ENCODE data around the gene TSPYL1. TPM values are rescaled to one million over a fixed set of nuclear protein-coding genes. Genes with fewer than 3 reads are reported as not detected.
A peak's percentile ranks its signal among the peaks of the same experiment; 100 is the strongest.

TSPYL1 gene
- total and polyA plus RNA-seq, 8 donors, result 61.9 to 100 (median 81.5) TPM

GRCh38 chr6:116283191-116283590, 3.5 kb upstream of the TSPYL1 start:
- Histone ChIP-seq H3K9me3 (no peaks in the 10 kb centered on the region), H3K4me3 (no peak overlapping the region), H3K27ac (no peak overlapping the region), H3K4me1 (peaks cover 4 to 23% of the 10 kb centered on the region in 2 donors), H3K36me3 (no peaks in the 10 kb centered on the region), H3K27me3 (no peaks in the 10 kb centered on the region)
- ATAC-seq, result no peak
- DNase-seq, result no peak
- TF ChIP-seq, protein P1, sequence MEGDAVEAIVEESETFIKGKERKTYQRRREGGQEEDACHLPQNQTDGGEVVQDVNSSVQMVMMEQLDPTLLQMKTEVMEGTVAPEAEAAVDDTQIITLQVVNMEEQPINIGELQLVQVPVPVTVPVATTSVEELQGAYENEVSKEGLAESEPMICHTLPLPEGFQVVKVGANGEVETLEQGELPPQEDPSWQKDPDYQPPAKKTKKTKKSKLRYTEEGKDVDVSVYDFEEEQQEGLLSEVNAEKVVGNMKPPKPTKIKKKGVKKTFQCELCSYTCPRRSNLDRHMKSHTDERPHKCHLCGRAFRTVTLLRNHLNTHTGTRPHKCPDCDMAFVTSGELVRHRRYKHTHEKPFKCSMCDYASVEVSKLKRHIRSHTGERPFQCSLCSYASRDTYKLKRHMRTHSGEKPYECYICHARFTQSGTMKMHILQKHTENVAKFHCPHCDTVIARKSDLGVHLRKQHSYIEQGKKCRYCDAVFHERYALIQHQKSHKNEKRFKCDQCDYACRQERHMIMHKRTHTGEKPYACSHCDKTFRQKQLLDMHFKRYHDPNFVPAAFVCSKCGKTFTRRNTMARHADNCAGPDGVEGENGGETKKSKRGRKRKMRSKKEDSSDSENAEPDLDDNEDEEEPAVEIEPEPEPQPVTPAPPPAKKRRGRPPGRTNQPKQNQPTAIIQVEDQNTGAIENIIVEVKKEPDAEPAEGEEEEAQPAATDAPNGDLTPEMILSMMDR (IDR thresholded peaks at IDR 0.05), result no peak
- intact Hi-C loops (cut with DNase I), result loop anchor here in 1 of 2 donors (10.0 kb wide), 1 partner anchor 252 kb away; no protein-coding TSS in a partner anchor

DNA sequence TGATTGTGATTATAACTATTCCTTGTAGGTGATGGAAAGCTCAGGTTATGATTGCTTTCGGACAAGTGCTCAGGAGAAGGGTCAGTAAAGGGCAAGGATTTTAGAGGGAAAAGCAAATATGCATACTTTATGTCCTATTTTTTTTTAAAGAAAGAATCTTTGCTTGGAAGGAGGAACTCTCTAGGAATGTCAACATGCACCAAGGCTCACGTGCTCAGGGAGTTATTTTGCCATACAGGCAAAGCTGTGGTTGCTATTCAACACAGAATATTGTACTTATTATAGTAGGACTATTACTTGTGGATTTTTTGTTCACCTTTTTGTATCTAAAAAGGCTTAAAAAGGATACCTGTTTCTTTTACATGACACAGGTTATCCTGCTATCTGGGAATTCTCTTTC, 3.0 kb upstream of the TSPYL1 start:
- intact Hi-C loops (cut with DNase I), result loop anchor here in 1 of 2 donors (10.0 kb wide), 1 partner anchor 252 kb away; no protein-coding TSS in a partner anchor
- H3K27me3 ChIP-seq, result no peaks in the 10 kb centered on the region
- H3K27ac ChIP-seq, result no peak overlapping the region
- no peak overlapping the region for H3K4me3 ChIP-seq
- DNase-seq (no peak), ATAC-seq (no peak)
- peaks cover 9 to 28% of the 10 kb centered on the region in 2 donors for H3K4me1 ChIP-seq
- H3K9me3 ChIP-seq, result no peaks in the 10 kb centered on the region
- TF ChIP-seq, protein P1 (IDR thresholded peaks at IDR 0.05), result no peak
- H3K36me3 ChIP-seq, result no peaks in the 10 kb centered on the region

GRCh38 chr6:116280933-116281316, 1.2 kb upstream of the TSPYL1 start:
- no peak overlapping the region for H3K4me3 ChIP-seq
- intact Hi-C loops (cut with DNase I), result loop anchor here in 1 of 2 donors (10.0 kb wide), 1 partner anchor 254 kb away; no protein-coding TSS in a partner anchor

DNA sequence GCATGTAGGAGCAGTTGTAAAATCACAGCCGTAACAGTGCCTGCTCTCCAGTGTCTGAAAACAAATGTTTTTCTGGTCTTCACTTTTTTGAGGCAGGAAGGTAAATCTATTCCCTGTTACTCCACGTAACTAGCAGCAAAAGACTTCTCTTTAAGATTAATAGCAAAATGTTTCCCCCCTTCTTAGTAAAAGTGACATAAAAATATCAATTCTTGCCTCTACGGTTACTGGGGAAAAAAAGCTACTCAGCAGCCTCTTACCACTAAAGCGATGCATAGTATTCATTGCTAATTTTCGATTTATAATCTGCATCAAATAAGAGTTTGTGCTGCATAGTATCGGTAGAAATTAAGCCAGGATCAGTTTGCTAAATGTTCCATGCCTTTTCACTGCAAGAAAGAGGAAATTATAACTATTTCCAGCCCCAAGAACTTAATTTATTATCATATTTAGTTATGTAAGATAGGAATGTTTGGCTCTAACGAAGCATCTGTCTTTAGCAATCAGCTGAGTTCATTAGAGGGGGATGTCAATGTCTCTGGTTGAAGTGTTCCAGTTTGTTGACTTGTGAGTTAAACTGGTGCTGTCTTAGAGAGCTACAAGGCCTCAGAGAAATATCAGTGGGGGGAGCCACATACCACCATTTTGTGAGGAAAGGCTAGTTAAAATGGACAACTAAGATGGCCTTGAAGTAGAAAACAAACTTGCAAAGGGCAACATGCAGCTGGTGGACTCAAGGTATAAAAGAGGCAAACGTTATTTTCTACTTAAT, 617 bp upstream of the TSPYL1 start:
- ATAC-seq (no peak), DNase-seq (peak in 2 of 4 donors; percentile 28 to 49)
- Histone ChIP-seq H3K4me1 (peaks cover 21 to 46% of the 10 kb centered on the region in 2 donors), H3K4me3 (peak overlapping the region; percentile 88 to 95), H3K27me3 (no peaks in the 10 kb centered on the region), H3K27ac (peak overlapping the region; percentile 98 to 99), H3K9me3 (no peaks in the 10 kb centered on the region), H3K36me3 (no peaks in the 10 kb centered on the region)
- intact Hi-C loops (cut with DNase I), result loop anchor here in 1 of 2 donors (10.0 kb wide), 1 partner anchor 254 kb away; no protein-coding TSS in a partner anchor
- TF ChIP-seq, protein P1 (IDR thresholded peaks at IDR 0.05), result no peak

More at GRCh38 chr6:116280933-116281316, 1.2 kb upstream of the TSPYL1 start:
- H3K27me3 ChIP-seq, result no peaks in the 10 kb centered on the region
- TF ChIP-seq, protein P1 (IDR thresholded peaks at IDR 0.05), result no peak
- no peaks in the 10 kb centered on the region for H3K36me3 ChIP-seq
- DNase-seq (no peak), ATAC-seq (no peak)
- H3K4me1 ChIP-seq, result peaks cover 15 to 40% of the 10 kb centered on the region in 2 donors
- no peaks in the 10 kb centered on the region for H3K9me3 ChIP-seq
- peak overlapping the region in 1 of 2 donors; percentile 98 for H3K27ac ChIP-seq

- Histone ChIP-seq H3K27ac (peak overlapping the region; percentile 98 to 99), H3K9me3 (no peaks in the 10 kb centered on the region), H3K27me3 (no peaks in the 10 kb centered on the region), H3K4me3 (peak overlapping the region; percentile 88 to 95), H3K4me1 (peaks cover 28 to 61% of the 10 kb centered on the region in 2 donors), H3K36me3 (peaks cover 0 to 7% of the 10 kb centered on the region in 2 donors)
- ATAC-seq, result peak; percentile 28
- intact Hi-C loops (cut with DNase I), result no loop called here
- TF ChIP-seq, protein P1 (IDR thresholded peaks at IDR 0.05), result no peak
- DNase-seq, result peak in 2 of 4 donors; percentile 59 to 74
Measured at GRCh38 chr6:116278854-116279231, 887 bp downstream of the TSPYL1 start.
